ENCODE data around the gene PLCXD1. TPM values are rescaled to one million over a fixed set of nuclear protein-coding genes. Genes with fewer than 3 reads are reported as not detected.

Gene PLCXD1
- total RNA-seq, 1 experiment from 2014 or later, result 8.7 TPM

GRCh38 chrX:270848-271367 is 10.3 kb upstream of the PLCXD1 start:
- no peak overlapping the region for H2AFZ ChIP-seq
- no peaks in the 10 kb centered on the region for H3K36me3 ChIP-seq (ENCODE audit: low read depth)
- H3K27ac ChIP-seq, result no peak overlapping the region
- TF ChIP-seq EZH2 (IDR thresholded peaks at IDR 0.05; ENCODE audit: low read depth) (no peak), CTCF (conservative IDR thresholded peaks at IDR 0.05) (no peak)
- ChIA-PET POLR2A (ENCODE audit: unreplicated experiment) (no interaction called here), CTCF (no interaction called here)
- H3K9me2 ChIP-seq (ENCODE audit: insufficient read depth), result no peaks in the 10 kb centered on the region
- H3K4me2 ChIP-seq, result no peak overlapping the region
- H3F3A ChIP-seq (ENCODE audit: insufficient read depth, low read depth), result no peaks in the 10 kb centered on the region
- no TSS peak for BruUV-seq (replicated peaks)
- H3K79me2 ChIP-seq (ENCODE audit: low read depth), result no peaks in the 10 kb centered on the region
- H3K4me1 ChIP-seq (replicated peaks; ENCODE audit: insufficient read depth), result no peaks in the 10 kb centered on the region; the same call in 1 of the 2 replicates
- intact Hi-C loops (cut with micrococcal nuclease; ENCODE audit: unreplicated experiment), result no loop called here
- H3K4me3 ChIP-seq, result no peak overlapping the region
- H3K27me3 ChIP-seq (ENCODE audit: insufficient read depth, low read depth), result no peaks in the 10 kb centered on the region
- no peaks in the 10 kb centered on the region for H3K9me3 ChIP-seq (ENCODE audit: insufficient read depth, low read depth)
- H4K20me1 ChIP-seq (ENCODE audit: insufficient read depth), result no peaks in the 10 kb centered on the region
- no peak for DNase-seq

- H3F3A ChIP-seq (ENCODE audit: insufficient read depth, low read depth), result no peaks in the 10 kb centered on the region
- no peaks in the 10 kb centered on the region; the same call in 1 of the 2 replicates for H3K4me1 ChIP-seq (replicated peaks; ENCODE audit: insufficient read depth)
- ChIA-PET CTCF (no interaction called here), POLR2A (ENCODE audit: unreplicated experiment) (no interaction called here)
- H3K9me2 ChIP-seq (ENCODE audit: insufficient read depth), result no peaks in the 10 kb centered on the region
- BruUV-seq (replicated peaks), result no TSS peak
- H3K4me2 ChIP-seq, result no peak overlapping the region
- no peaks in the 10 kb centered on the region for H3K79me2 ChIP-seq (ENCODE audit: low read depth)
- H2AFZ ChIP-seq, result no peak overlapping the region
- no peaks in the 10 kb centered on the region for H3K36me3 ChIP-seq (ENCODE audit: low read depth)
- H3K27ac ChIP-seq, result no peak overlapping the region
- TF ChIP-seq CTCF (conservative IDR thresholded peaks at IDR 0.05) (no peak), EZH2 (IDR thresholded peaks at IDR 0.05; ENCODE audit: low read depth) (no peak)
- H3K4me3 ChIP-seq, result no peak overlapping the region
- H4K20me1 ChIP-seq (ENCODE audit: insufficient read depth), result no peaks in the 10 kb centered on the region
- intact Hi-C loops (cut with micrococcal nuclease; ENCODE audit: unreplicated experiment), result no loop called here
- H3K9me3 ChIP-seq (ENCODE audit: insufficient read depth, low read depth), result no peaks in the 10 kb centered on the region
- no peaks in the 10 kb centered on the region for H3K27me3 ChIP-seq (ENCODE audit: insufficient read depth, low read depth)
- no peak for DNase-seq
These were observed 6.2 kb upstream of the PLCXD1 start for GRCh38 chrX:274904-275475.

GRCh38 chrX:275476-275966 is 5.7 kb upstream of the PLCXD1 start:
- no peaks in the 10 kb centered on the region for H4K20me1 ChIP-seq (ENCODE audit: insufficient read depth)
- peak overlapping the region; percentile 62; the same call in 1 of the 2 replicates for H3K4me3 ChIP-seq
- no peaks in the 10 kb centered on the region for H3K27me3 ChIP-seq (ENCODE audit: insufficient read depth, low read depth)
- TF ChIP-seq CTCF (conservative IDR thresholded peaks at IDR 0.05), result no peak
- no peak for TF ChIP-seq EZH2 (IDR thresholded peaks at IDR 0.05; ENCODE audit: low read depth)
- peak overlapping the region; percentile 88; the same call in 1 of the 2 replicates for H3K4me2 ChIP-seq
- no peak overlapping the region for H3K27ac ChIP-seq
- no peaks in the 10 kb centered on the region for H3K9me3 ChIP-seq (ENCODE audit: insufficient read depth, low read depth)
- H2AFZ ChIP-seq, result no peak overlapping the region
- BruUV-seq (replicated peaks), result no TSS peak
- H3K4me1 ChIP-seq (replicated peaks; ENCODE audit: insufficient read depth), result no peaks in the 10 kb centered on the region; the same call in 1 of the 2 replicates
- POLR2A ChIA-PET (ENCODE audit: unreplicated experiment), result no interaction called here
- H3F3A ChIP-seq (ENCODE audit: insufficient read depth, low read depth), result no peaks in the 10 kb centered on the region
- CTCF ChIA-PET, result no interaction called here
- no peaks in the 10 kb centered on the region for H3K36me3 ChIP-seq (ENCODE audit: low read depth)
- H3K79me2 ChIP-seq (ENCODE audit: low read depth), result no peaks in the 10 kb centered on the region
- intact Hi-C loops (cut with micrococcal nuclease; ENCODE audit: unreplicated experiment), result no loop called here
- H3K9me2 ChIP-seq (ENCODE audit: insufficient read depth), result no peaks in the 10 kb centered on the region
- no peak for DNase-seq
